Cerebellar cortex (tissue), 1 donor: ENCODE data around the gene ELAVL1.
"Not testable (repeated sequence)": the region's sequence is repeated elsewhere in the genome, so short reads cannot be mapped to it uniquely, and the experiment has no call there.

Source experiments
- DNase-seq: peaks from one replicate; pipeline ENCODE4 v3.0.0-alpha.2; 2015; ENCODE audit warnings: low spot score

The ELAVL1 gene

DNA sequence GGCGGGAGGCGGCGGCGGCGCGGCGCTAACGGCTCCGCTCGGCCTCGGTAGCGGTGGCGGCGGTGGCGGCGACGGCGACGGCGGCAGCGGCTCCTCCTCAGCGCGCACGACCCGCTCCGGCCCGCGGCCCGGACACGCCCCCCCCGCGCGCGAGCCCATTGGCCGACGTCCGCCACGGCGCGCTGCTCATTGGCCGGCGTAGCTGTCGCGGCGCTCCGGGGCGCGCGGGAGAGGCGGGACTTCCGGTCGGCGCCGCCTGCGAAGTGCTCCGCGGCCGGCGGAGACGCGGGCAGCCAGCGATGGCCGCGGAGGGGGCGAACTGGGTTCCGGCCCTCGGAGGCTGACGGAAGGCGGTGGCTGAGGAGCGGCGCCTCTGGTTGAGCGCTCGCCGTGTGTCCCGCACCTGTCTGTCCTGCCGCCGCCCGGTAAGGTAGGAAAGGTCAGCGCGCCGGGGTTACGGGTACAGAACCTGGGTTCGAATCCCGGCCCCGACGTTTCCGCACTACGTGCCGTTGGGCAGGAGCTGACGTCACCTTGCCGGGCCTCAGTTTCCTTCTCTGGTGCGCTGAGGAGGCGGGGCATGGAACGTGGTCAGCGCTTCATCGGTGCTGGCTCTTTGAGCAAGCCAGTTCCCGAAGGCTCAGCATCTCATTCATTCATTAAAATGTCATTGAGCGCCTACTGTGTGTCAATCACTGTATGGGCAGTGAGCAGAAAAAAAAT is at the start of gene ELAVL1:
Gene ELAVL1 (minus strand): TSS at position 108 of the 723 bp plus-strand sequence. CDS start 13,826 bp downstream, outside the sequence.
- peak; percentile 76 for DNase-seq

DNA sequence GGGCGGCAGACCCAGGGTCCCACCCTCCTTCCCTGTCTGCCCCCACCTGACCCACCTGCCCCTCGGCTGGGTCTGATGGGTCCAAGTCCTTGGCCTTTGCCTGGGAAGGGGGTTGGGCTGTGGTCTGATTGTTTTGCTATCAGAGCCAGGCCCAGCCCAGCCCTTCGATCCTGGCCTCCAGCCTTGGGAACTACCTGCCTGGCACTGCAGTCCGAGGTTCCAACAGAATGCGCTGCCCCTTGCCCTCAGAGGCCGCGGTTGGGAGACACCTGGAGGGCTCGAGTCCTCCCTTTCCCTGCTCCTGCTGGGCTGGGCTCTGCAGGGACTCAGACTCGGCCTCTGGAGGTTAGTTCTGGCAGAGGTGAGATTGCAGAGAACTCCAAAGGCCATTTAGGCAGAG is 48.7 kb upstream of the ELAVL1 start:
- no peak for DNase-seq

DNA sequence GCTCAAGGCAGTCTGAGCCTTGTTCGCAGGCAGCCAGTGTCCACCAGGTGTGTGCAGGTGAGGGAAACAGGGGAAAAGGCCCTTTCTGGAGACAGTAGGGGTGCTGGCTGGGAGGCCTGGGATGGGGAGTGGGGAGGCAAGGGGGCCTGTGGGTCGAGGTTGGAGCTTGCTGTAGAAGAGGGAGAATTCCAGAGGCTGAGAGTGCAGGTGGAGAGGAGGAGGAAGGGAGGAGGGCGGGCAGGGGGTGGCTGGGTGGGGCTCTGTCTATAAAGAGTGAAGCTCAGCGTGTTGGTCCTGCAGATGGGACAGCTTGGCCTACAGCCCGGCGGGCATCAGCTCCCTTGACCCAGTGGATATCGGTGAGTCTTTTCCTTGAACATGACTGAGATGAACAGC is 47.0 kb upstream of the ELAVL1 start, which contains the start of gene CCL25:
Gene CCL25 (plus strand): TSS at position 297 of the 396 bp plus-strand sequence. CDS start 290 bp downstream, outside the sequence.
- DNase-seq, result no peak

DNA sequence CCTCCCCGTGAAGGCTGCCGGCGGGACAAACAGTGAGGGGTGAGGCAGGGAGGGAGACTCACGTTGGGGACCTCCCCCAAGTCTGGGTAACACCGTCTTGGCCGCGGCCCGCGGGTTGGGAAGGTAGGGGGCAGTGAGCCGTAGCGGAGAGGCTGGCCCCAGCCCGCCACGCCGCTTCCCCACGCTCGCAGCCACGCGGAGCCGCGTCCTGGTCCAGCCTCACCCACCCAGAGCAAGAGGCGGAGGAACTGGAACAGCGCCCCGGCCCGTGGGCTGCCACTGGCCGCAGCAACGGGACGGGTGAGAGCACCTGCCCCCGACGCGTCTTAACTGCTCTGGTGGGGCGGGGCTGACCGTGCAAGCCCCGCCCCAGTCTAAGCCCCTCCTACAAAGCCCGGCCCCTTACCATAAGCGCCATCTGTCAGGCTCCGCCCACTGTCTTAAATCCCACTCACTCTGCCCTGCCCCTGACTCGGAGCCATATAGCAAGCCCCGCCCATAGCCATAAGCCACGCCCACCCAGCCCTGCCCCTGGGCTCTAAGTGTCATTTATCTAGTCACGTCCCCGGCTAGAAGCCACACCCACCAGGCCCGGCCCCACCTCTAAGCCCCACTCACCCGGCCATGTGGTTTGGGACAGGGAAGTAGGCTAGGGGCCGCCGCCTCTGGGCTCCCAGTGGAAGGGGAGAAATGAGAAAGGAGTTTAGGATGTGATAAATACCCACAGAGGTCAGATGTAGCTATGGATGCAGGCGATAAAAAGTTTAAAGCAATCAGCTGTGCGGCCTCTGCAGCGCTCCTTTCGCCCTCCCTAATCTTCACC is 45.0 kb upstream of the ELAVL1 start:
- DNase-seq, result peak; percentile 25

DNA sequence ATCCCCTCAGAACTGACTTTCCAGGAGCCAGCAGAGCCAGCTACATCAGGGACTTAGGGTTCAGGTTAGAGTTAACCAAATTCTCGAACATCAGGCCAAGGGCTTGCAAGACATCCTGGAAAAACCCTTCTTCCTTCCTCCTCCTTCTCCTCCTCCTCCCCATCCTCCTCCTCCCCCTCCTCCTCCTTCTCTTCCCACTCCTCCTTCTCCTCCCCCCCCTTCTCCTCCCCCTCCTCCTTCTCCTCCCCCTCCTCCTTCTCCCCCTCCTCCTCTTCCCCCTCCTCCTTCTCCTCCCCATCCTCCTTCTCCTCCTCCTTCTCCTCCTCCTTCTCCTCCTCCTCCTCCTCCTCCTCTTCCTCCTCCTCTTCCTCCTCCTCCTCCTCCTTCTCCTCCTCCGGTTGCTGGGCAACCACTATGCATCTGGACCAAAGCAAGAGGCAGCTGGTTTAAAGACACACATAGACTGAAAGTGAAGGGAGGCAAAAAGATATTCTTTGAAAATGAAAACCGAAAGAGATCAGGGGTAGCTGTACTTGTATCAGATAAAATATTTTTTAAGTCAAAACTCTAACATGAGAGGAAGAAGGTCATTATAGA is 41.2 kb upstream of the ELAVL1 start:
- DNase-seq, result no peak

DNA sequence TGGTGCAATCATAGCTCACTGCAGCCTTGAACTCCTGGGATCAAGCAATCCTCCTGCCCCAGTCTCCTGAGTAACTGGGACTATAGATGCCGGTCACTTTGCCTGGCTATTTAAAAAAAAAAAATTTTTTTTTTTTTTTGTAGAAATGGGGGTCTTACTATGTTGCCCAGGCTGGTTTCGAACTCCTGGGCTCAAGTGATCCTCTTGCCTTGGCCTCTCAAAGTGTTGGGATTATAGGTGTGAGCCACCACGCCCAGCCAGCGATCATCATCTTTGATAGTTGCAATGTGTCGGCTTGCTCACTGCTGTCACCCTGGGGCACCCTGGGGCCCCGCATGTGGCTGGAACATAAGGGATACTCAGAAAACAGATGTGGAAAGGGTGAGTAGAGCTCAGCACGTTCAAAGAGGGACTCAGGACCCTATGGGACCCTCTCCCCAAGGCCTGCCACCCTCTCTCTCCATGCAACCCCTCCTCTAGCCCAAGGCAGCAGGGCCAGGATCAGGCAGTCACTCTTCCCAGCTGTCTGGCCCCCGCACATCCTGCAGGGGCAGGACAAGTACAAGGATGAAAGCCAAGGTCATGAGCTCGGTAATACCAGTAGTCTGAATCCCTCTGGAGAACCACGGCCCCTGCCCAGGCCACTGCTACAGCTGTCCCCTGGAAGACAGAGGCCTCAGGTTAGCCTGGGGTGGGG is 40.6 kb upstream of the ELAVL1 start:
- DNase-seq, result no peak

DNA sequence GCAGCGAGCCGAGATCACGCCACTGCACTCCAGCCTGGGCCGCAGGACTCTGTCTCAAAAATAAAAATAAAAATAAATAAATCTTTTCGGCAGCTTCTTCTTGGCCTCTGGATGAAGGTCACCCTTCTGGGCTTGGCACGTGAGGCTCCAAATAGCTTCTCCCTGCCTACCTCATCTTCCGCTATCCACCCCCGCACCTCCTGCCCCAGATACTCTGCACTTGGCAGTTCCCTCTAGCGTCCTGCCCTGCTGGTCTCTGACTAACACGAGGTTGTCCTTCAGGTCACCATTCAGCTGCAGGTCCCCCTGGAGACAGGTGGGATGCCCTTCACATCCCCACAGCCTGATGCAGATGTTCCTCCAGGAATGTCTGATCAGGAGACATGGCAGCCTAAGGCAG is 38.6 kb upstream of the ELAVL1 start:
- no peak for DNase-seq

DNA sequence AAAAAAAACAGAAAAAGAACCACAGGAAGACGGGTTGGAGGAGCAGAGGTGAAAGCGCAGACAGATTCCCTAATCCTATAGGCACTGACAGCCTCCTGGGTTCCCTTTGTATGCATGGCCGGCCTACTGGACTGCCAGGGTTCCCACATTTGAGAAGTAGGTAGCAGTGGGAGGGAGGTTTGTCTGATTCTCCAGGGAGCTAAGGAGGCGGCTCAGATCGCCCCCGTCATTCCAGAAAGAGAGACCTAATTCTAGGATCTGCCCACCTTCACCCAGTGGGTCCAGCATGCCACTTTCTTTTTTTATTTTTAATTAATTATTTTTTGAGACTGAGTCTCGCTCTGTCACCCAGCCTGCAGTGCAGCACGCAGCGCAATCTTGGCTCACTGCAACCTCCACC is 37.5 kb upstream of the ELAVL1 start:
- DNase-seq, result no peak

DNA sequence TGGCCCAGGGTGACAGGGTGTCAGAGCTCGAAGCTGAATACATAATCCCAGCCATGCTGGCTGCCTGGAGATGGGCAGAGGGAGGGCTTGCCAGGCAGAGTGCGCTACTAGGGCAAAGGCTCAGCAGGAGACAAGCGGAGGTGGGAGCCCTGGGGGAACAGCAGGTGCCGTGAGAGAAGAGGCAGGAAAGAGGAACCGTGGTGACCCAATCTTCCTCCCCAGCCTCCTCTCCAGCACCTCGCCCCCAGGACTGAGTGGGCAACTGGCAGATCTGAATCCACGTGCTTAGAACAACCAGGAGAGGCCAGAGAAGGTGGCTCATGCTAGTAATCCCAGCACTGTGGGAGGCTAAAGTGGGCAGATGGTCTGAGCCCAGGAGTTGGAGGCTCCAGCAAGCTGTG is 36.1 kb upstream of the ELAVL1 start:
- no peak for DNase-seq

DNA sequence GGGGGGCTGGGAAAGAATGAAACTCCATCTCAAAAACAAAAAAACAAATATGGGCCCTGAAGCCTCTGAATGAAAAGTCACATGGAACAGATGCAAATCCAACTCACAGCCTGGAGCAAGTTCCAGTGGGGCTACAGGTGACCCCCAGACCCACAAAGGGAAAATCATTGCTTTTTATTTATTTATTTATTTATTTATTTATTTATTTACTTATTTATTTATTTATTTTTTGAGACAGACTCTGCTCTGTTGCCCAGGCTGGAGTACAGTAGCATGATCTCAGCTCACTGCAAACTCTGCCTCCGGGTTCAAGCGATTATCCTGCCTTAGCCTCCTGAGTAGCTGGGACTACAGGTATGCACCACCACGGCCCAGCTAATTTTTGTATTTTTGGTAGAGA is 33.8 kb upstream of the ELAVL1 start:
- DNase-seq, result no peak

DNA sequence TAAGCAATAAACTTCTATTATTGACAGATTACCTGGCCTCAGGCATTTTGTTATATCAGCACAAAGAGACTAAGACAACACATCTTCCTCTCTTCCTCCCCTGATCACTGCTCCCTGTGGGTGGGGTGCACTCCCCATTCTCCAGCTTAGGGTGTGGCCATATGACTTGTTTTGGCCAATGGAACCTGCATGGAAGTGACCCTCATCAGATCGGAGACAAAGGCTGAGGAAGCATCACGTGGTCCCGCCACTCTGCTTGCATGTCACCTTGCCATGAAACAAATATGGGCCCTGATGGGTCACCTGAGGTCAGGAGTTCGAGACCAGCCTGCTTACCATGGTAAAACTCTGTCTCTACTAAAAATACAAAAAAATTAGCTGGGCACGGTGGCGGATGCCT is 33.4 kb upstream of the ELAVL1 start:
- no peak for DNase-seq

DNA sequence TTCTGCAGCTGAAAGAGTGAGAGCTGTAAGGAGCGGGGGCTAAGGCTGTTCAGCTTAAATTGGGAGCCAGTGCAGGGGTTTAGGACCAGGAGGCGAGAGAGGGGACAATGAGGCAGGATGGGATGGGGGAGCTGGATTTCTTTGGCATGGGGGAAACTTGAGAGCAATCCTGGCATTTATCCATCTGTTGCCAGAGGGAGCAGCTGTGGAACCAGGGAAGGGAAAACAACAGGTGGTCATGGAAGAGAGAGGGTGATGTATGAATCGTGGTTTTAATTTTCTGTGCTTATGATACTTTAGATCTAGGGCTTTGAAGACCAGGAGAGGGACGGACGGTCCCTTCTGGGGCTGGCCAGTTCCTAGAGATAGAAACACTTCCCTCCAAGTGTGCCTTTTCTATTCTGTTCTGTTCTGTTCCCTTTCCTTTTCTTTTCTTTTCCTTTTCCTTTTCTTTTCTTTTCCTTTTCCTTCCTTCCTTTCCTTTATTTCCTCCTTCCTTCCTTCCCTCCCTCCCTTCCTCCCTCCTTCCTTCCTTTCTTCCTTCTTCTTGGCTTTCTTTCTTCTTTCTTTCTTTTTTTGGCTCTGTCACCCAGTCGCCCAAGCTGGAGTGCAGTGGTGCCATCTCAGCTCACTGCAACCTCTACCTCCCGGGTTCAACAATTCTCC is 31.1 kb upstream of the ELAVL1 start:
- DNase-seq, result no peak

DNA sequence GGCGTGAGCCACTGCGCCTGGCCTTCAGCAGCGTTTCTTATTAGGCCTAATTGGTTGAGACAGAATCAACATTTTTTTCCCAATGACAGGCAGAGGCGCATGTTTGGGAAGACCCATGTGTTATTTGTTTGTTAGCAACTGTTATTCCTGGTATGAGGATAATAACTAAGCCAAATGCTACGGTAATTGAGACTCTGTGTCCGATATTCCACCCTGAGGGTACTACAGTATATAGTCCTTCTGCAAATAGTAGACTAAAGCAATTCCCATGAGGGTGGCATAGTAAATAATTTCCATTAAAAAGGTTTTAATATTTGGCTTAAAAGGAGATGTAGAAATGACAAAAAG is 28.7 kb upstream of the ELAVL1 start:
- peak; percentile 32 for DNase-seq

DNA sequence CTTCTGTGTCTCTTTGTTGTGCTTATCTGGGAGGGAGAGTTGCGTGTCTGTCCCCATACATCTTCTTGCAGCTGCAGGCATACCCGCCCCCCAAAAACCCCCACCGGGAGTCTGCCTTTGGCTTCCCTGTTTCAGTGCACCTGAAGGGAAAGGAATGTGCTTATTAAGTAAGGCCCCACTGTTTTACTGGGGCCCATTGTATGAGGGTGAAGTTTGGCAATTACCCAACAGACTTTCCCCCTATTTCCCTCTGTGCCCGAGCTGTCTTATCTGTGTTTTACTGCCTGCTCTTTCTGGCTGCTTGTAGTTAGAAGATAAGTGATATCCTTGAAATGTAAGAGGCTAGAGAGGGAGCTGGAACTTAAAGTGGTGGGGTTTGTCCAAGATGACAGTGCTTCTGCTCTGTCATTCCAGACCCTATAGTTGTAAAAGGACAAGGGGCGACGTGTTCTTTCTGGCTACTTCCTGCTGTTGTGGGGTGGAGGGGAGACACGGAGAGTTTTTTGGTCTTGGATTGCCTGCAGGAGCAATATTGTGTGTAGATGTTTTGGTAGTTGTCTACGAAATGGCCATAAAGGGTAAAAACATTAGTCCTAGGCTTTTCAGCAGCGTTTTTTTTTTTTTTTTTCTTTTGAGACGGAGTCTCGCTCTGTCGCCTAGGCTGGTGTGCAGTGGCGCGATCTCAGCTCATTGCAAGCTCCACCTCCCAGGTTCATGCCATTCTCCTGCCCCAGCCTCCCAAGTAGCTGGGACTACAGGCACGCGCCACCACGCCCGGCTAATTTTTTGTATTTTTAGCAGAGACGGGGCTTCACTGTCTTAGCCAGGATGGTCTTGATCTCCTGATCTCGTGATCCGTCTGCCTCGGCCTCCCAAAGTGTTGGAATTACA is 28.1 kb upstream of the ELAVL1 start:
- DNase-seq, result not testable (repeated sequence)

DNA sequence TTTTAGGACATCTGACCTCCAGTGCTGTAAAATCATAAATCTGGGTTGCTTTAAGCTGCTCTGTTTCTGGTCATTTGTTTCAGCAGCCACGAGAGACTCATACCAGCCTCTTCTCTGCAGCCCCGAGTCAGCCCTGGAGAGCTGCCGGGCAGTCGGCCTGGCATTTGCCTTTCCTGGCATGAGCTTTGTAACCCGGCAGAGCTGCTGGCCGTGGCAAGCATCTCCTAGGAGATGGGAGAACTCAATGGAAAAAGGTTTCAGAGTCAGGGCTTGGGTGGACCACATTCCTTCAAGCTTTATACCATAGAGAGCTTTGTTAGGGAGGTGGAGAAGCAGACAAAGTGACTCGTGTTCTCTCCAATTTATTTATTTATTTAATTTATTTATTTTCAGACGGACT is 25.5 kb upstream of the ELAVL1 start:
- no peak for DNase-seq

DNA sequence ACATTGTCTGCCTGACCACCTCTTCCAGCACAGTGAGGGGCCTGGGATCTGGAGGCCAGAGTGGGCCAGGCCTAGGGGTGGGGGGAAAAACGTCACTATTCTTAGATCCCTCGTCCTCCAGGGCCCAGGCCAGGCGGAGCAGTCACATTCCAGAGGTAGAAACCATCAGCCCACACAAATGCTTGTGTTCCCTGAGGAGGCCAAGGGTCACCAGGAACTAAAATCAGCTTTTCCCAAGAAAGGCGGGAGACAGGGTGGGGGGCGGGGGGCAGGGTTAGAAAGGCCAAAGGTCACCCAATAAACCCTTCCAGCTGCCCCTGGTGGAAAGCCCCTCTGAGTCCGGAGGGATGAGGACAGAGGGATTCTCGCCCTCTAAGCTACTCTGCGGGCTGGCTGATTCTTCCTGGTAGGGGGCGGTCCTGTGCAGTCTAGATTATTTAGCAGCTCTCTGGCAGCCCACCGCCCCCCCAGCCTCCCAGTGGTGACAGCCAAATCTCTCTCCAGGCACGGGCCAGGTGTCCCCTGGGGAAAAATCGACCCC is 23.6 kb upstream of the ELAVL1 start:
- DNase-seq, result peak; percentile 49

DNA sequence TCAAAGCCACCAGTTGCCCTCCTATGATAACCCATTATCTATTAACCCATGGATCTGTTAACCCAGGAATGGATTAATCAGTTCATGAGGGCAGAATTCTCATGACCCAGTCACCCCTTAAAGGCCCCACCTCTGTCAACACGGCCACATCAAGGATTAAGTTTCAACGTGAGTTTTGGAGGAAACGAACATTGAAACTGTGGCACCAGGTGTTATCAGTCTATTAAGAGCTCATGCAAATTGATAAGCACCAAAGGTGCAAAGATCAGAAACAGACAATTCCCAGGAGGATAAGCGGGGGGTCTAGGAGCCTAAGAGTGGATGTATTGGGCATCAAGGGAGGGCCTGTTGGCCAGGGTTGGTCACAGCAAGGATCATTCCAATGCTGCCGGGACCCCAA is 19.9 kb upstream of the ELAVL1 start:
- DNase-seq, result no peak

DNA sequence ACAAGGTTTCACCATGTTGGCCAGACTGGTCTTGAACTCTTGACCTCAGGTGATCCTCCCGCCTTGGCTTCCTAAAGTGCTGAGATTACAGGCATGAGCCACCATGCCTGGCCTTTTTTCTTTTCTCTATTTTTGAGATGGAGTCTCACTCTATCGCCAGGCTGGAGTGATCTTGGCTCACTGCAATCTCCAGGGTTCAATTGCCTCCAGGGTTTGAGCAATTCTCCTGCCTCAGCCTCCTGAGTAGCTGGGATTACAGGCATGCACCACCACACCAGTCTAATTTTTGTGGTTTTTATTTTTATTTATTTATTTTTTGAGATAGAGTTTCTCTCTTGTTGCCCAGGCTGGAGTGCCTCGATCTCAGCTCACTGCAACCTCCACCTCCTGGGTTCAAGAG is 18.8 kb upstream of the ELAVL1 start:
- not testable (repeated sequence) for DNase-seq

DNA sequence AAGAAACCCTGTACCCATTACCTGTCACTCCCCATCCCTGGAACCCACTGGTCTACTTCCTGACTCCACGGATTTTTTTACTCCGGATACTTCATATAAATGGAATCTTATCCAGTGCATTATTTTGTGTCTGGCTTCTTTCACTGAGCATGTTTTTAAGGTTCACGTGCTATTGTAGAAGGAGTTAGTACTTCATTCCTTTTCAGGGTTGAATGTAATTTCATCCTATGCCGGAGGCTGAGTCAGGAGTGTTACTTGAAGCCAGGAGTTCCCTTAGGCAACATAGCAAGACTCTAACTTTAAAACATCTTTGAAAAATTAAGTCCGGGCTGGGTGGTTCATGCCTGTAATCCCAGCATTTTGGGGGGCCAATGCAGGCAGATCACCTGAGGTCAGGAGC is 17.9 kb upstream of the ELAVL1 start:
- no peak for DNase-seq

DNA sequence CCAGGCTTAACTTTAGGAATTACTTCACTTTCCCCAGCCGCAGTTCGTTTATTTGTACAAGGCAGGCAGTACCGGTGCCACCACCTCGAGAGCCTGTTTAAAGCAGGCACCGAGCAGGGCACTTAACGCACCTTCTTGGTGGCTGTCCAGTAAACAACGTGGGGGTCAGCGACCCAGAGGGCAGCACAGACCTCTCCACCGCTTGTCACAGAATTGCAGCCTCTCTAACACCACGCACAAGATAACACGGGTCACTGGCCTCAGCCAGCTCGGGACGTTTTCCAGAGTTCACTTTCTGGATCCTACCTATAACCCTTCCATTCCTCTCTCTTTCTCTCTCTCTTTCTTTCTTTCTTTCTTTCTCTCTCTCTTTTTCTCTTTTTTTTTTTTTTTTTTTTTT is 16.8 kb upstream of the ELAVL1 start:
- no peak for DNase-seq

DNA sequence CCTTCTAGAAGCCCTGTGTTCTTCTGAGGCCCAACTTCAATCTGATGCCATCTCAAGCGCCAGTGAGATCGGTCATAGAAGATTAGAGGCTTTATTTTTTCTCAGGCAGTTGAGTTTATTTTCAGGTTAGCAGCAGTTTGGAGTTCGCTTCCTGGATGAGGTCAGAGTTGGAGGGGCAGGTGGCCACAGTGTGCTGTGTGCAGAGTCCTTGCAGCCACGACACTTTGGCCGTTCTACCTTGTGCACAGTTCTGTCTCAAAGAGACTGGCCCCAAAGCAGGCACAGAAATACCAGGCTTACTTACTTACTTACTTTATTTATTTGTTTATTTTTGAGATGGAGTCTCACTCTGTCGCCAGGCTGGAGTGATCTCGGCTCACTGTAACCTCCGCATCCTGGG is 15.9 kb upstream of the ELAVL1 start:
- no peak for DNase-seq
